Esophagus squamous epithelium (tissue), 4 donors: Measurements from ENCODE around the gene LDAH.

ENCODE experiments used
- POLR2A ChIP-seq, 4 donors: fragments of 450-650 bp; IDR thresholded peaks; one replicate each; pipeline ENCODE4 v1.6.1; 2017; ENCODE audit warnings: antibody characterized with exemption in 4 of 4, mild to moderate bottlenecking in 4 of 4, moderate library complexity in 3 of 4
- TF ChIP-seq, protein P1 (sequence below), 6 experiments: fragments of 450-650 bp in 4 of 6; fragments of 200-600 bp in 2 of 6; sonication (generic) in 2 of 6; IDR thresholded peaks; one replicate each; pipeline ENCODE4 v1.5.1; 2016 to 2019; ENCODE audit warnings: antibody characterized with exemption in 6 of 6, mild to moderate bottlenecking in 4 of 6, moderate library complexity in 4 of 6

DNA sequence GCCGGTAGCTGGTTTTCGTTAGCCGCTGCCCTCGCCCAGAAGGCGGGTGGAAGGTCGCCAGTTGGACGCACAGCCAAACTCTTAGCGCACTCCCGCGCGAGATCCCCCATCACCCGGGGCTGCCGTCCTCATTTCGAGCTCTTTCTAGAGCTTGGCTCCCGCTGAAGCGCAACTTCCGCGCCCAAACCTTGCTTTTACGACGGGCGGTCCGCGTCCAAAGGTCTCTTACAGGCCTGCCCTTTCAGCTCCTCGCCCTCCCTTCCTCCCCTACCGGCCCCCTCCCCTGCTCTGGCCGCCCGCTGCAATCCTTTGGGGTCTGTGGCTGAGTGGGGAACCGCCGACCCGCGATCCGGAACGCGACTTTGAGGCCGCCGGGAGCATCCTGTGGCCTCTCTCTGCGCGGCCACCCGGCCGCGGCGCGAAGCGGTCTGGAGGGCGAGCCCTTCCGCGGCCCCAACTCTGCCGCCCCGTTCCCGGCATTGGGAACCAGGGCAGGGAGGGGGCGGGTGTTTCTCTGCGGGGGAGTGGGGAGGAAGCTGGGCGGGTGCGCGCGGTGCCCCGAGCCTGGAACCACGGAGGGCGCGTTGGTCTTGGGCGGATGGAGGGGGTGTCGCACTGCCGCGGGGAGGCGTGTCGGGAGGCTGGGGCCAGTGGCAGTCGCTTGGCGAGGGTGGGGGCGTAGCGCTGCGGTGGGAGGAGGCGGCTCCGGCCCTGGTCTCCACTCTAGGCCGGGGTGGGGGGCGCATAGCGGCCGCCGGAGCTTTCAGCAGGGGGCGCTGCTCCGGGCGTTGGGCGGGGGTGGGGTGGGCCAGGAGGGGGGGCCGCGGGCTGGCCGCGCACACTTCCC lies 156.4 kb downstream of the LDAH start, which contains the start of gene GDF7:
- TF ChIP-seq, protein P1, sequence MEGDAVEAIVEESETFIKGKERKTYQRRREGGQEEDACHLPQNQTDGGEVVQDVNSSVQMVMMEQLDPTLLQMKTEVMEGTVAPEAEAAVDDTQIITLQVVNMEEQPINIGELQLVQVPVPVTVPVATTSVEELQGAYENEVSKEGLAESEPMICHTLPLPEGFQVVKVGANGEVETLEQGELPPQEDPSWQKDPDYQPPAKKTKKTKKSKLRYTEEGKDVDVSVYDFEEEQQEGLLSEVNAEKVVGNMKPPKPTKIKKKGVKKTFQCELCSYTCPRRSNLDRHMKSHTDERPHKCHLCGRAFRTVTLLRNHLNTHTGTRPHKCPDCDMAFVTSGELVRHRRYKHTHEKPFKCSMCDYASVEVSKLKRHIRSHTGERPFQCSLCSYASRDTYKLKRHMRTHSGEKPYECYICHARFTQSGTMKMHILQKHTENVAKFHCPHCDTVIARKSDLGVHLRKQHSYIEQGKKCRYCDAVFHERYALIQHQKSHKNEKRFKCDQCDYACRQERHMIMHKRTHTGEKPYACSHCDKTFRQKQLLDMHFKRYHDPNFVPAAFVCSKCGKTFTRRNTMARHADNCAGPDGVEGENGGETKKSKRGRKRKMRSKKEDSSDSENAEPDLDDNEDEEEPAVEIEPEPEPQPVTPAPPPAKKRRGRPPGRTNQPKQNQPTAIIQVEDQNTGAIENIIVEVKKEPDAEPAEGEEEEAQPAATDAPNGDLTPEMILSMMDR (IDR thresholded peaks at IDR 0.05), result peak in 1 of 6 experiments; percentile 10
- no peak for TF ChIP-seq POLR2A (IDR thresholded peaks at IDR 0.05)
